Right lung (tissue), 5 donors: ENCODE results near the gene MTCL1. TPM values are rescaled to one million over a fixed set of nuclear protein-coding genes. Genes with fewer than 3 reads are reported as not detected.

Experiments used
- DNase-seq, 2 donors: peaks; one replicate each; pipeline ENCODE4 v3.0.0-alpha.2; 2013
- polyA plus RNA-seq, 5 donors: library from polyadenylated mRNA; unstranded; fragments of 120-200 nt; gene quantifications; one replicate each; pipeline versions ENCODE4 v1.2.1 to v1.2.3, GENCODE V29; 2013; ENCODE audit warnings: inconsistent platforms in 1 of 5, low replicate concordance in 1 of 5; ENCODE audit not compliant: insufficient read length in 5 of 5, insufficient read depth in 1 of 5

Gene MTCL1
- polyA plus RNA-seq, 5 donors = 7.1 to 16.7 (median 9.3) TPM

DNA sequence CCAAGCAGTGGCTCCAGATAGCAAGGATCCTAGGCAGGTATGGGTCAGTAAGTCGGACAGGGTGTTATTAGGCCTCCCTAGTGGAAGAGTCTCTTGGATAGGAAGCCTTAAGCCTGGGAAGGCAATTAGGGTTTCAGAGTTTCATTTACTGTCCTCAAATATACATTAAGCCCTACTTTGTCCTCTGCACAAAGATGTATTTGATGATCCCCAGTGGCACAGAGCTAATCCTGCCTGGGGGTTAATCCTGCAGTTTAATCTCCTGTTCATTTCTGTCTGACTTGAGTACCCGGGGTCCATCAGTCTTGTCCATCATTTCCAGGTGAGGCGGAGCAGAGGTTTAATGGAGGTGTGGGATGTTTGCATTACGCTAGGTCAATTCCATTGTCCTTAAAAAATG, 62.0 kb downstream of the MTCL1 start:
- no peak for DNase-seq

DNA sequence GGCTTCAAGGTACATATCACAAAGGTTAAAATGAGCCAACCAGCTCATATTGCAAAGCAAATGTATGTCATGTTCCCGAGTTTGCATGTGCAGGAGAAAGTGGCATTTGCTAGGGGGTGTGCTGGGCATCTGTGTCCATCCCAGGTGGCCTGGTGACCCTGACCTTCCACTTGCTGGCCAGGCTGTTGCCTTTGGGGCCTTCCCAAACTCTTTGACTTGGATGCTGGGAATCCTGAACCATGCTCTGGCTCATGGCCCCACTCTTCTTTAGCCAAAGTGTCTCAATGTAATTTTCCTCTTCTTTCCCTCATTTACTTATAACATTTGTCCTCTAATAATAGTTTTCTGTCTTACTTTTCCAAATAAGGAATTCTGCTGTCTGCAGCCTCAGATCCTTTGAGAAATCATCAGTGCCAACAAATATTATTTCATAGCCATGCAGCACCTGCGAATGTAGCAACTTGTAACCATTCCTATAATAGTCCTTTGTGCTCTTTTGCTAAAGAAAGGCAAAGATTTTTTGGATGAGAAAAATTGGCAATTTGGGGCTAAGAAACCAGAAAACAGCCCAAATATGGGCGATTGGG, 64.2 kb downstream of the MTCL1 start:
- no peak for DNase-seq

DNA sequence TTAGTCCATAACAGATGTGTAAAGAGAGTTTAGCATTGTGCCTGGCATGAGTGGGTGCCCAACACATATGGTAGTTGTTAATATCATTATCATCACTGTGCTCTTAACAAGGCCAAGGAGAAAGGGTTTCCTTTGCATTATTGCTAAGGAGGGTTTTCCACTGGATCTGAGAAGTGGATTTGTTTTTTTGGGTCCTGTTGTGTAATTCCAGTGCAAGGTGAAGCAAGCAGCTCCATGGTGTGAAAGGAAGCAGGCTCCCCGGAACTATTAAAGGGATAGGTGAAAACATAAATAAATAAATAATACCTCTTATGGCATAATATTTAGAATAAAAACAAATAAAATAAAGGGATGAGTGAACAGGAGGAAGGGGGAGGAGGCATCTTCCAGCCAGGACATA, 65.3 kb downstream of the MTCL1 start:
- DNase-seq = no peak

DNA sequence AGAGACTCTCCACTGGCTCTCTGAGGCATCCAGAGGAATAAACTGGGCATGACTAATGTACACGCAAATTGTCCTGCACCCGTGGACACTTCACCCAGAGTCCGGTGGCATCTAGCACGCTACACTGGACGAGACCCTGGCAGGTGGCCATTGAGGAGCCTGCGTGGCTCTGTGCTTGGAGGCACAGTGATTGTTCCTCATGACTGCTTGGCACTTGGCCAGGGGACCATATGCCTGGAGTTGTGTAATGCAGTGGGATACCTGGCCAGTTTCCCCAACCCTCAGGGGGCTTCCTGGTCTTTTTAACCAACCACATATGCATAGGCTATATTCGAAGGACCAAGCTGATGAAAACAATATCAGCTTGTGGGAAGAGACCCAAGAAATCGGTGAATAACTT, 66.6 kb downstream of the MTCL1 start:
- DNase-seq = no peak

DNA sequence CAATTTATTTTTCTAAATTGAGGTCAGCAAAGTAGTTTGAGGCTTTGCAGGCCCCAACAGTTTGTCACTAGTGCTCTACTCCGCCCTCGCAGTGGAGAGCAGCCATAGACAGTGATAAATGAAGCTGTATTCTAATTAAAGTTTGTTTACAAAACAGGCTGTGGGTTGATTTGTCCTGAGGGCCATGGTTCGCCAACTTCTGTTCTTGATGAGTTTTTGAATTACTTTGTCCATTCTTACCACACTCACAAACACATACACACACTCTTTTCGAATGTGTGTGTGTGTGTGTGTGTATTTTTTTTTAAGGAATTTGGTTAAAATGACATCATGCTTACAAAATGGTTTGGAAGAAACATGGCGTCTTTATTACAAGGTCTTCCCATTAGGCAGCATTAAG, 68.6 kb downstream of the MTCL1 start:
- no peak for DNase-seq

DNA sequence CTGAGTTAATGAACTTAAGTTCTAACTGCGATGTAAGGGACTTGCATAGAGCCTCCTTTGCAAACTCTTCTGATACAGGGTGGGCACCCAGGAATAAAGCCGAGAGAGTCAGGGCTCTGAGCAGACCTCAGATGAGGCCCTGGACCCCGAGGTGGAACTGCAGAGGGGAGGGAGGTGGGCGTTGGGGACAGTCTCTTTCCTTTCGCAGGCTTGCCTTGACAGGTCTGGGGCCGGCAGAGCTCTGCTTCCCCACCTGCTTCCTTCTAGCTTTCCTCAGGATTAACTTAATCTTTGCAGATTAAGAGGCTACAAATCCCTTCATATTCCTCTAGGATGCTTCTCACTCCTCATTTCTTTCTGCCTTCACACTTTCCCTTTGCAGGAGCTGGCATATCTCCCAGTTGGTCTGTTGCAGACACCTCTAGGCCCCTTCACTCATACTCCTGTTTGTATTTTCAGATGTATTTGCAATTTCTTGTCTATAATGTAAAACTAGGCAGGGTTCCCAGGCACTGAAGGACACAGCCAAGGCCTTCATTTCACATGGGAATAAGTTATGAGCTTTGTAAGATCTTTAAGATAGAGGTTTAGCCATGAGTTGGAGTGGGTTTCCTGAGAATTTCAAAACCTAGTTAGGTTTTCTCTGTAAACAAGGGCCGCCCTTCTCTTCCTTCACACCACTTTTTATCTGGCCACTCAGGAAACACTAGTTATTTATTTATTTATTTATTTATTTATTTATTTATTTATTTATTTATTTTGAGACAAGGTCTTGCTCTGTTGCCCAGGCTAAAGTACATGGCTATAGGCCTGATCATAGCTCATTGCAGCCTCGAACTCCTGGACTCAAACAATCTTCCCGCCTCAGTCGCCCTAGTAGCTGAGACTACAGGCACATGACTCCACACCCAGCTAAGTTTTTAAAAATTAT, 70.9 kb downstream of the MTCL1 start:
- no peak for DNase-seq

DNA sequence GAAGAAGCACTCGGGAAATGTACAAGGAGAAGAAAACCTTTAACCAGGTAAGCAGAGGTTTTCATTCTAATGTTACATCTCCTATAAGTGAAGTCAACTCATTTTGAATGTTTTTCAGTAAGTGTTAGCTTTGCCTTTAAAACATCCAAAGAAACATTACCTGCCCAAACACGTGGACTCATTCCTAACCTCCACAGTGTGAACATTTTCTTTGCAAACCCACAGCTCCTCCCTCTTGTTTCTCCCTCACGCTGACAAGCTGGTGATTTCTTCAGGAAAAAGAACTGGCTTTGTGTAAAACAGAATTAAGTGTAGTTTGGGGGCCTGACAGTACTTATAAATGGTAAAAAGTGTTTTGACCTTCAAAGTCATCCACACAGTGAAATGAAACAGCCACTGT, 72.5 kb downstream of the MTCL1 start:
- DNase-seq = no peak

DNA sequence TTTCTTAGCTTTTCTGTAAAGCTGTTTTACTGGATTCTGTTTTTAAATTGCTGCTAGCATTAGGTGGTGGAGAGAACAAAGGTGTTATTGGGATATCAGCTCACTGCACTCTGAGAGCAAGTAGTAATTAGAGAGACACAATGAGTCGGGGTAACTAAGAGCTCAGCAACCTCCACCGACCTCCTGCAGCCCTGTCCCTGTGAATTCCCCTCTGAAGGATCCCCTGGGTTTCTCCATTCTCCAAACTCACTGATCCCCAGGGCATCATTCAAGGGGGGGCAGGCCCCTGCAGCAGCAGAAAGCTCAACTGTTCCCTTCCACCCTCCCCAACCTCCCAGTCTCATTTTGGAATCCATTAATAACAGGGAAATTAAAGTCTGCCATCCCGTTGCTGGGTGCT, 73.0 kb downstream of the MTCL1 start:
- no peak for DNase-seq

DNA sequence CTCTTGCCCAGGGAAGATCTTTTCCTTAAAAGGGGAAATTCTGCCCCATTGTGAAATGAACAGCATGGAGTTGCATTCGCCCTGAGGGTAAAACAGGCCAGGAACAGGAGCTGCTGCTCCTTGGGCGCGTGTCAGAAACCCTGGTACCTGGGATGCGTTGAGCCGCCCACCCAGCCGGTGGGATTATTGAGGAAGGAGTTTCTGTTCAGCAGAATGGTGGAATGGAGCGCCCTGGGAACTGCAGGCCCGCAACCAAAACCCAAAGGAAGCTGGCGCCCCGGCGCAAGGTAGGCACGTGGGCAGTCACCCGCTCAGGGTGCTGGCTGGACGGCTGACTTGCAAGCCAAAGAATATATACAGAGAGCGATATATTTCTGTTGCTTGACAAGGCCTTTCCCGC, 73.5 kb downstream of the MTCL1 start:
- DNase-seq = no peak

DNA sequence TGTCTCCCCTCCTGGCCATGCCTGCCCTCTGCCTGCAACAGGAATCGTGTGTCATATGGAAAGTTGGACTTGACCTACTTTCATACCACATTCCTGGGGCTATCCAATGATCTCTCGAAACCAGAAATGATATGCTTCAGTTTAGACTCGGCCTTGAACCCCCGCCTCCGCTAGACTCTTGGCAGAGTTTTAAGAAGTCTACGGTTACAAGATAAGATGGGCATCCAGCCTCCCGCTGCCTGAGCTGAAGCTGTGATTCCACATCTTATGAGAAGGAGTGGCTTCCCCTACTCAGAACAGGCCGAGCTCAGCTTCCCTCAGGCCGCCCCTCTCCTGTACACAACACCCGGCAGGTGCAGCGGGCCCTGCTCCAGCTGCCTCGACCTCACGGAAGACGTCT, 73.9 kb downstream of the MTCL1 start:
- DNase-seq = no peak

DNA sequence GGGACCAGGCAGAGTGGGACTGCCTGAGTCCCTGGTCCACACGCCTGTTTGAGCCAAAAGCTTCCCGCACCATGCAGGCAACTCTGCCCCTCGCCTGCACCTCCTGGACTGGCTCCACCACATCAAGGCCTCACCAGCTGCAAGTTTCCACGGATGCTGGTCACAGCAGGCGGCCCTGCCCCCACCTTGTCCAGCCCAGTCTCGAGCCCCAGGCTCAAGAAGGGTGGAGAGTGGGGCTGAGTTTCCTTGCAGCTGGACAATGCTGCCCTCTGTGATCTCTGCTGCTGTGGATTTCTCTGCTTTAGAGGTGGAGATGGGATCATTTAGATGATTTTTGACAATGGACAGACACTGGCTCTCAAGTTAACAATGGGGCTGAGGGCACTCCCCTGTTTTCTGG, 74.9 kb downstream of the MTCL1 start:
- DNase-seq = no peak

DNA sequence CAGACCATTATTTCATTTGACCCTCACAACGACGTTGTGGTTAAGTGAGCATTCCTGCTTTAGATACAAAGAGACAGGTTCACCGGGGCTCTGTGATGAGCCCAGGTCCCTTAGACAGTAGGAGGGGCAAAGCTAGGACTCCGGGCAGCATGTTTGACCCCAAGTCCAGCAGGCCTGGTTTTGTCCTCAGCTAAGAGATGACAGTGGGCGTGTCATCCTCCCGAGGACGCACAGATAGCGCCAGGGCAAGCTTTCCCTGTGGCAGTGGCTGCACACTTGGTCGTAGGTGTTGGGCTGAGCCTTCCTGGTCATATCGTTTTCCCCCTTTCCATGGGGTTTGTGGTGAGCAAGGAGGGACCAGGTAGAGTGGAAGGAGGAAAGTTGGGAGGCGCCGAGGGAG, 76.3 kb downstream of the MTCL1 start:
- no peak for DNase-seq

DNA sequence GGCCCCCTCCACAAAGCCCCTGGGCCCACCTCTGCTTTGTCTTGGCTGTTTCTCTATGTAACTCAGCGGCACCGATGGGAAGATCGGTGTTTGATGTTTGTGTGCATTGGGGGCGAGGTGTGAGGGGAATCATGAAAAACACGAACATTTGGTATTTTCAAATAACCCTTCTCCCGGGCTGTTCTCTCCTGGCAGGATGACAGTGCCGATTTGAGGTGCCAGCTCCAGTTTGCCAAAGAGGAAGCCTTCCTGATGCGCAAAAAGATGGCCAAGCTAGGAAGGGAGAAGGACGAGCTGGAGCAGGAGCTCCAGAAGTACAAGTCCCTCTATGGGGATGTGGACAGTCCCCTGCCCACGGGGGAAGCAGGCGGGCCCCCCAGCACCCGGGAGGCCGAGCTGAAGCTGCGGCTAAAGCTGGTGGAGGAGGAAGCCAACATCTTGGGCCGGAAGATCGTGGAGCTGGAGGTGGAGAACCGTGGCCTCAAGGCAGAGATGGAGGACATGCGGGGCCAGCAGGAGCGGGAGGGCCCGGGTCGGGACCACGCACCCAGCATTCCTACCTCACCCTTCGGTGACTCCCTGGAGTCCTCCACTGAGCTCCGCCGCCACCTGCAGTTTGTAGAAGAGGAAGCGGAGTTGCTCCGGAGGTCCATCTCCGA, 78.1 kb downstream of the MTCL1 start:
- DNase-seq = no peak

DNA sequence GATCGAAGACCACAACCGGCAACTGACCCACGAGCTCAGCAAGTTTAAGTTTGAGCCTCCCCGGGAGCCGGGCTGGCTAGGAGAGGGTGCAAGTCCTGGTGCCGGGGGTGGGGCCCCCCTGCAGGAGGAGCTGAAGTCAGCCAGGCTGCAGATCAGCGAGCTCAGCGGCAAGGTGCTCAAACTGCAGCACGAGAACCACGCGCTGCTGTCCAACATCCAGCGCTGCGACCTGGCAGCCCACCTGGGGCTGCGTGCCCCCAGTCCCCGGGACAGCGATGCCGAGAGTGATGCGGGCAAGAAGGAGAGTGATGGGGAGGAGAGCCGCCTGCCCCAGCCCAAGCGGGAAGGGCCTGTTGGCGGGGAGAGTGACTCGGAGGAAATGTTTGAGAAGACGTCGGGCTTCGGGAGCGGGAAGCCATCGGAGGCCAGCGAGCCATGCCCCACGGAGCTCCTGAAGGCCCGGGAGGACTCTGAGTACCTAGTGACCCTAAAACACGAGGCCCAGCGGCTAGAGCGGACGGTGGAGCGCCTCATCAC, 78.7 kb downstream of the MTCL1 start:
- no peak for DNase-seq

DNA sequence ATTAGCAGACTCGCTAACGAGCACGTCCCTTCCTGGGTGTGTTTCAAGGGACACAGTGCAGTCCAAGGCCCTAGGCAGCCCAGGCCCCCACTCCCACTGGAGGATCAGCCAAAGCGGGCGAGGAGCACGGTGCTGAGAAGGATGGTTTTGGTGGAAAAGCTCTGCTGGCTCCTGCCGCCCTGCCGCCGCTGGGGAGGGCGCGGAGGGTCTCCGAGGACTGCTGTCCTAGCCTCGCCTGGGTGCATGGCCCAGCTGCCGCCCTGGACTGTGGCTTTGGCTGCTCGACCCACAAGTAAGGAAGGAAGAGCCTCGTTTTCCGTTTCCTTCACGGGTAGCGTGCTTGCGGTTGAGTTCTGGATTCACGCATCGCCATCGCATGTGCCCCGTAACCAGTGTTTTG, 79.9 kb downstream of the MTCL1 start:
- no peak for DNase-seq

DNA sequence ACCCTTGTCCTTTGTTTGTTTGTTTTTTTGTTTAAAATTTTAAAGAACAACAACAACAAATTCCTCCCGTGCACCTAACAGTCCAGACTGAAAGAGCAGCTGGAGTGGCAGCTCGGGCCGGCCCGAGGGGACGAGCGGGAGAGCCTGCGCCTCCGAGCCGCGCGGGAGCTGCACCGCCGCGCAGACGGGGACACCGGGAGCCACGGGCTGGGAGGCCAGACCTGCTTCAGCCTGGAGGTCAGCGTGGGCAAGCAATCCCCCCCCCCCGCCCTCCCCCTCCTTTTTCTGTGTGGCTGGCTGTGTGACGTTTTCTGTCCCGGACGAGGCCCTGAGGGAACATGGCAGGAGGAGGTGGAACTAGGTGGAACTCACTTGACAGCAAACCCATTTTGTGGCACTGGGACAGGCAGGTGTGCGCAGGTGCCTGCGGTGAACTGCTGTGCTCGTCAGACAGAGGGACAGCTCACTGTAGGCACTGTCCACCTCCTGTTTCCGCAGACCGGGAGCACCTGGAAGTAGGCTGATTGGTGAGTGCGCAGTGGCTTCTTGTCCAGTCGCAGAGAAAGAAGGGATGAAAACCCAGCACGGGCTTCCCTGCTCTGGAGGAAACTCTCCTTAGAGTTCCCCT, 80.6 kb downstream of the MTCL1 start:
- DNase-seq = no peak

DNA sequence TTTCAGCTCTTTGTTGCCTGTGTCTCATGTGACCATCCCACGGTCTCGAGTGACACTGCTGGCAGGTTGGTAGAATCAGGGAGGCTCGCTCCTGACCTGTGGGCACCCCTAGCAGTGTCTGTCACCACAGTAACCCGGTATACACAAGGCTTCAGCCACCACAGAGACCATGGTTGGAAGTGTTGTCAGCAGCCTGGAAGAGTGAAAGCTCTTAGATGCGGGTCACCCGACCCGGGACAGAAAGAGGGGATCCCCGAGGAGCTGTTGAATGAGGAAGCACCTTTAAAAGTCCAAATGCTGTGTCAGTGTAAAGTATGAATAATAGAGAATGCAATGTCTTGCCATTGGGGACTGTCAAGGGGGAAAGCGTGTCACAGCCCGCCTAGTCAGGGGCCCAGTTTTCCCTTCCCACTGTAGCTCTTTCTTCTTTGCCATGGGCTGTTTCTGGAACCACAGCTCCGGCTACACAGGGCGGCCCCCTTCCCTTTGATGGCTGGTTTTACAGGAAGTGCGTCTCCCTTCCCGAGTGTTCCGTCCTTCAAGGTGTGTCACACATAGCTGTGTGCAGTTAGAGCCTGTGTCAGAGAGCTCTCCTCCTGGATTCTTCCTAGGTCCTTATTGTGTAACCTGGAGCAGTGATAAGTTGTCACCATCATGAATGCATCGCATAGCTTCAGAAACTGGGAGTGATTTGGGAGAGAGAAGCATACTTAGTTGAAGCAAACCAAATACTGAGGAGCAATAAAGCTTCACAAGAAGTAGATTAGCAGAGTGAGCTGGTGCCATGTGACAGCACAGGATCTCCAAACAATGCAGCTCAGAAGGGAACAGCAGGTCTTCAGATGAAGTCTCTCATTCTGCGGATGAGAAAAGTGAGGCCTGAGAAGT, 81.4 kb downstream of the MTCL1 start:
- DNase-seq = no peak

DNA sequence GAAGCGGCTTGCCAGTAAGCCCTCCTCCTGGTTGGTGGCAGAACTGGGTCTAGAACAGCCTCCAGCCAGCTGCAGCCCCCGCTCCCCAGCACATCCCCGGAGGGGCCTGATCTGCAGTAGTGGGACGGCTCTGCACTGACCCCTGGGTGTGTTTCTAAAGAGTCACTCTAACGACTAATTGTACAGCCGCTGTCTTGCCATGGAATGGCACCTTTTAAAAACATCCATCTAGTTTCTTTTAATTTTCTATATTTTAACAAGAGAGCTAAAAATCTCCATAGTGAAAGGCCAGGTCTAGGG, 82.0 kb downstream of the MTCL1 start:
- no peak for DNase-seq

DNA sequence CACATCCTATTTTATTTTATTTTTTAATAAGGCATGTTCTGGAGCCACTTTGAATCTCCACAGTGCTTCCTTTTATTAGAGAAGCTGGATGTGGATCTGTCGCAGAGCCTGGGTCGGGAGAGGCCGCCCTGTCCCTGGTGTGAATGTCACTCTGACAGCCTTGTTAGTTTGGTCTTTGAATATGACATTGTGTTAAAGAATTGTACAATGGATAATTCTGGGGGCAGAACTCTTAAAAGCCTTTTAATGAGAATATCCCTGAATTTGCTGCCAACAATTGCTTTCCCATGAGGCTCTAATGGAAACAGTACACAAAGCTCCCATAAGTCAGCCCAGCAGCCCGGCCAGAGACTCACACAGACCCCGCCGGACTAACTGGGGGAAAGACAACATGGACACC, 82.4 kb downstream of the MTCL1 start:
- DNase-seq = no peak

DNA sequence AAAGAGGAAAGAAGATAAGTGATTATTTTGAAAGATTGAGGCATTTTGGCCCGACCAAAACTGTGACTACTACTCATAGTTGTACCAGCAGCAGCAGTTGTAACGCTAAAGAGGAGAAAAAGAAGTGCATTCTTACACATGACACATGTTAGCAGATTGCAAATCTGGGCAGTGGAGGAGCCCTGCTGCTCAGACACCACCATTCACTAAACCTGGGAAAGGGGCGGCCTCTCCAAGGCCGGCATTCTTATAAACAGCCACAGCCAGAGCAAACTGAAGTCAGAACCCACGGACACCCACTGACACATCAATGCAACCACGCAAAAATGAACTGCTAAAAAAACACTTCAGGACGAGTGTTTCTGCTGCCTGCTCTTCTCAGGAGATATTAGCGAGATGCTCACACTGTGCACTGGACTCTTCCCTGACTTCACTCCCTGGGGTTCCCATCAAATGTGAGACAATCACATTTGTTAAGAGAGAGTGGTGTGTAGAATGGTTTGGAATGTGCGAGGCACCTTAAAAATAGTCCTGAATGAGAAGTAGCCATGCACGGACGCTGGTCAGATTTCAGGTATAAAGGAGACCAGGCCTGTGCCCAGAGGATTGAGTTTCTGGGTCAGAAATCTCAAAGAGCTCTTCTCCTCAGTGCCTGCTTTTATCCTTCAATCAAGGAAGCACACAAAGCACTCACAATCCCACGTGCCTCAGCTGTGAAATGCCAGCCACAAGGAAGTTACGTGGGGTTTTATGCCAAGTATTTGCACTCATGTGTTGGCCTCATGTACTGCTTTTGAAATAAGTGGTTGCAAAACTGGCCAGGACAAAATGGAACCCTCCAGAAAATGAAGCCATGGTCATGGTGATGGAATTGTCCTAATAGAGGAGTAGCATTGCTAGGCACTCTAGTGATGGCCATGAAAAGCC, 83.4 kb downstream of the MTCL1 start:
- DNase-seq = no peak
